GM12874 (cell line): ENCODE data around the gene SCIN.

Experiments used
- TF ChIP-seq, protein P1 (sequence below): IDR thresholded peaks from 2 replicates; pipeline ENCODE4 v1.5.1; 2011; ENCODE audit warnings: low read depth, mild to moderate bottlenecking, control low read depth, low read length, moderate library complexity; ENCODE audit not compliant: insufficient read depth

The SCIN gene

DNA sequence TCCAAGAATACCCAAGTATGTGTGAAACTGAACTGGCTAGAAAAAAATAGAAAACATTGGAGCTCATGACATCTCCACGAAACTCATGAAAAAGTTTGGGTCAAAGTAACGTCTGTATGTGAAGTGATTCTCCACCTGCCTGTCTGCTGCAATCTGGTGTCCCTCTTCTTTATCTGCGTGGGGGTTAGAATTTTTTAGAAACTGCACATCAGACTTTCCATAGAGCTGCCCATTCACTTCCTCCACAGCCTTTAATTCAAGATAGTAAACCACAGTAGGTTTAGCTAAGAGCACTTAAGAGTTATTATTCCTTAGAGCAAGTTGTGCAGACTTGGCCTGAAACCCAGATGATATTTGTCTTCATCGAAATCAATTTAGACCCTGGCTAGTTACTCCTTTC is 55.3 kb downstream of the SCIN start:
- TF ChIP-seq, protein P1, sequence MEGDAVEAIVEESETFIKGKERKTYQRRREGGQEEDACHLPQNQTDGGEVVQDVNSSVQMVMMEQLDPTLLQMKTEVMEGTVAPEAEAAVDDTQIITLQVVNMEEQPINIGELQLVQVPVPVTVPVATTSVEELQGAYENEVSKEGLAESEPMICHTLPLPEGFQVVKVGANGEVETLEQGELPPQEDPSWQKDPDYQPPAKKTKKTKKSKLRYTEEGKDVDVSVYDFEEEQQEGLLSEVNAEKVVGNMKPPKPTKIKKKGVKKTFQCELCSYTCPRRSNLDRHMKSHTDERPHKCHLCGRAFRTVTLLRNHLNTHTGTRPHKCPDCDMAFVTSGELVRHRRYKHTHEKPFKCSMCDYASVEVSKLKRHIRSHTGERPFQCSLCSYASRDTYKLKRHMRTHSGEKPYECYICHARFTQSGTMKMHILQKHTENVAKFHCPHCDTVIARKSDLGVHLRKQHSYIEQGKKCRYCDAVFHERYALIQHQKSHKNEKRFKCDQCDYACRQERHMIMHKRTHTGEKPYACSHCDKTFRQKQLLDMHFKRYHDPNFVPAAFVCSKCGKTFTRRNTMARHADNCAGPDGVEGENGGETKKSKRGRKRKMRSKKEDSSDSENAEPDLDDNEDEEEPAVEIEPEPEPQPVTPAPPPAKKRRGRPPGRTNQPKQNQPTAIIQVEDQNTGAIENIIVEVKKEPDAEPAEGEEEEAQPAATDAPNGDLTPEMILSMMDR, result no peak

DNA sequence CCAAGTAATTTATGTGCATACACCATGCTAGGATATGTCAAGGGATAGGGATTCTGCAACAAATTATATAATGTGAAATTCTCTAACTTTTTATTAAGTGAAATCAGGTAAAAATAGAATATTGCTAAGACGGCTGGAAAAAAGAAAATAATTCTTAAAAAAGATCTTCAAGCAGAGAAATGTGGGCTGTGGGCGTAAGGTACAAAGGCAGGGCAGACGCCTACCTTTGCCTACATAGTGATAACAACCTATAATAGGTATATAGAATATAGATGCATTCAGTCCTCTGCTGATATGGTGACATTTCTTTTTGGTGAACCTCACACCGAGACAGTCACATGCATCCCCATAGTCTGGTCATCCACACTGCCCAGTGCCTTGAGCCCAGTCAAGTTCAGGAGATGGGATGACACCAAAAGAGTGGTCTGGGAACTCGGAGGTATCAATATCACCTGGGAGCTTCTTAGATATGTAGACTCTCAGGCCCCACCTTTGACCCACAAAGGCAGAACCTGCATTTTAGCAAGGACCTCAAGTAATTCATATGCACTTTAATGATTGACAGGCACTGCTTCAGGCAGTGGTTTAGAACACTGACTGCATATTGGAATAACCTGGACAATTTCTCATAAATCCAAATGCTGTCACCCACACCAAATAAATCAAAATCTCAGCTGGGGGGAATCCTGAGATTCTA is 59.4 kb downstream of the SCIN start:
- TF ChIP-seq, protein P1, result no peak

DNA sequence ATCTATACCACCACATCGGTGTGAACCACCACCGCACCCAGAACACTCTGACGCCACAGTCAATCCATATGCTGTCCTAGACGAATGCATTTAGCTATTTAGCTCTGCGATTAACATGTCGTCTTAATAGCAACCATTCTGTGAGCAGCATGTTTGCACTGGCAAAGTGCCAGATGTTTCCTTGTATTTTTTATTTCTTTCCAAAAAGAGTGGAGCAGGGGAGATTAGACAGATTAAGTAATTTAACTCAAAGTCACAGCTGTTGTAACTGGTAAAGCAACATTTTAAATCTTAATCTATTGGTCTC is 59.9 kb downstream of the SCIN start:
- TF ChIP-seq, protein P1, result no peak

DNA sequence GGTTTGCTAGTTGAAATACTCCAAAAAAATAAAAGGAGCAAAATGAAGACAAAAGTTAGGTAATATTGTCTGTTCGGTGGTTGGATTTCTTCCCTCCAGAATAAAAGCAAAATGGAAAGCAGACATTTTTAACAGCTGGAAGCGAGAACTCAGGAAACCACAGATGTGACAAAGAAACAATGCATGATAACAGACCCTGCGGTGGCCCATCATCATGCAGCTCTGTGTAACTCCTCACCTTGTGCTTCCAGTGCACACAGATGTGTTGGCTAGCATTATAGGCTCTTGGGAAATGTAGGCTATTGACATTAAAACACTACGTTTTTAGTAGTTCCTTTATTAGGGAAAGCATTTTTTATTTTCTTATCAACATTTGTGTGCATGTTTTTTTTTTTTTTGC is 63.1 kb downstream of the SCIN start:
- TF ChIP-seq, protein P1, result no peak

DNA sequence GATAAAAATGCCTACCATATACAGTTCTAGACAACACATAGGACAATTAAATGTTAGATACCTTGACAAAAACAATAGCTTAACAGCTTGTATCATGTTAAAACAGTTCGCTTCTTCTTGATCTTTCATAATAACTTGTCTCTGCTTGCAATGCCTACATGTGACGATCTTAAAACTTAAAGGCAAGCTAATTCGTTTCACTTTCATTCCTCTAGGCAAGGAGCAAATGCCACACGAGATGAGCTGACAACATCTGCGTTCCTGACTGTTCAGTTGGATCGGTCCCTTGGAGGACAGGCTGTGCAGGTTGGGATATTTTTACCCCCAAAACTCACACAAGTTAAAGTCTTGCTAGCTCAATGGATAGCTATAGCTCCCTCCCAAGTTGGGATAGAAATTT is 65.3 kb downstream of the SCIN start:
- TF ChIP-seq, protein P1, result no peak

DNA sequence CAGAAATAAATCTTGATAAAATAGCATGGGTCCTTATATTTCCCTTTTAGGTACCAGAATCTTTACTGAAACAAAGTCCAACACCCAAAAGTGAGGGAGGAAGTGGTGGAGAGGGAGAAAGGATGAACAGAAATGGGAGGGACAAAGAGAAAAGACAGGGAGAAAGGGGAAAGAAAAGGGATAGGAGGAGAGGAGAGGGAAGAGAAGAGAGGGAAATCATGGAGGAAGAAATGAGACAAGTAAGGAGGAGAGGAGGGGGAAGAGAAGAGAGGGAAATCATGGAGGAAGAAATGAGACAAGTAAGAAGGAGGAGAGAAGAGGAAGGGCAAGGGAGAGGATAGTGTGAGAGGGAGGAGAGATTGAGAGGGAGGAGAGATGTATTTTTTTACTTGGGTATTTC is 66.8 kb downstream of the SCIN start:
- TF ChIP-seq, protein P1, result no peak

DNA sequence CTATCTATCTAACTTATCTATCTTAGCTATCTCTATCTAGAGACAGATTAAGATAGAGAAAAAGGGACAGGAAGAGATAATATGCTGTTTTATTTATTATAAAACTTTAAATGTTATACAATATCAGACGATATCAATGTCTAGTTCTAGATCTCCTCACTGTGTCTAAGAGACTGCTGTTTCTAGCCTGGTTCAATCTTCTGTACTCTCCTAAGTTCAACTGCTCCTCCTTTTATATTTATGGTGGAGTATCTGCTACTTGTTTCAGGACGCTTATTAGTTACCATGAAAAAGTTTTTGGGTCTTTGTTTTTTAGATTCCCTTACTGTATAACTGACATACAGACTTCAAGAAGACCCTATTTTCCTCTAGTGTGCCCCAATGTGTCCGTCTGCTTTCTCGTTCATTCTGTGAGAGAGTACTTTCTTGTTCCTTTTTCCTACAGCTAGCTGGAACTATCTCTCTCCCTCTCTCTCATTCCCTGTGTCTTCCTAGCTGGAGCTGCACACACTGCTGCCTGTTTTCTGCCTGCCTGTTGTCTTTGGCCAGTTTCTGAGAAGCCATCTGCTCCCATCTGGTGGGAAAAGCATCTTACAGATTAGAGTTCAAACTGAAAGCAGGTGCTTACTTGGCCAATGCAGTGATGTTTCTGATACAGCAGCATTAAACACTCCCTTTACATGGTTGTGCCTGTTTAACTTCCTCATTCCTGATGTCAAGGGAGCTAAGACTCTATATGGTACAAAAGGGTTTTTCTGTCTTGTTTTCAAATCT is 67.5 kb downstream of the SCIN start:
- TF ChIP-seq, protein P1, result no peak
